Measurements from ENCODE around the gene SPATA18. TPM values are rescaled to one million over a fixed set of nuclear protein-coding genes. Genes with fewer than 3 reads are reported as not detected.

The SPATA18 gene
- polyA plus RNA-seq, 2 of the 4 experiments (the other 2 are of a cell fraction) = 4.3 to 6.7 TPM

DNA sequence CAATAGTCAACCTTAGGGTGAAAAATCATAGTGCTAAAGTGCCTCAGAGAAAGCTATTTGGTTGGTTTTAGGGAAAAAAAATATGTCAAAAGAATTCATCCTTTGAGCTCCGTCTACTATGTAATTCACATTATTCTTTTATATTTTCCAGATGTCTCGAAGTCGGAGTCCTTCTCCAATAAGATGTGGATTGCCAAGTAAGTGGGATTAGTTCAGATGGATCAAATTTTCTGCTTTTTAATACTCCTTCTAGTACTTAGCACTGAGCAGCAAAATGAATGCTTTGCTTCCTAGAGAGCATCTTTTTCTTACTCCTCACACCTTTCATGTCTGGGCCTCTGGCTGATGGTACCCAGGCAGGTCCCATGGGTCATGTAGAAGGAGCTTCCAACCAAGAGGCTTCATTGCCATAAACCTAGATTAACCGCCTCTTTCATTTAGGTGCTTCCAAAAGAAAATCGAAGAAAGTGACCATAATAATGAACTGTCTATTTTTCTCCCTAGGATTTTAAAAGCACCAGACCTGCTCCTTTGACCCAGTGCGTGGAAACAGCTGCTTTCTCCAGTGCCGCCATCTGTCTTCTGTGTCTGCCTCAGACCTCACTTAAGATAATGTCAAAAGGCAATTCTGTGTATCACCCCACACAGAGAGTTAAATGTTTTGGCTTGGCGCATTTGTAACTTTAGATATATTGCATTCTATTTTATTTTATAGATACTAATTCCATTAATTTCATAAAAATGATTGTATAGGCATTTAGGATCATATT, 43.5 kb downstream of the SPATA18 start (continued):
- TF ChIP-seq, protein P1, sequence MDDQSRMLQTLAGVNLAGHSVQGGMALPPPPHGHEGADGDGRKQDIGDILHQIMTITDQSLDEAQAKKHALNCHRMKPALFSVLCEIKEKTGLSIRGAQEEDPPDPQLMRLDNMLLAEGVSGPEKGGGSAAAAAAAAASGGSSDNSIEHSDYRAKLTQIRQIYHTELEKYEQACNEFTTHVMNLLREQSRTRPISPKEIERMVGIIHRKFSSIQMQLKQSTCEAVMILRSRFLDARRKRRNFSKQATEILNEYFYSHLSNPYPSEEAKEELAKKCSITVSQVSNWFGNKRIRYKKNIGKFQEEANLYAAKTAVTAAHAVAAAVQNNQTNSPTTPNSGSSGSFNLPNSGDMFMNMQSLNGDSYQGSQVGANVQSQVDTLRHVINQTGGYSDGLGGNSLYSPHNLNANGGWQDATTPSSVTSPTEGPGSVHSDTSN (IDR thresholded peaks at IDR 0.05) = no peak
- TF ChIP-seq, protein P2, sequence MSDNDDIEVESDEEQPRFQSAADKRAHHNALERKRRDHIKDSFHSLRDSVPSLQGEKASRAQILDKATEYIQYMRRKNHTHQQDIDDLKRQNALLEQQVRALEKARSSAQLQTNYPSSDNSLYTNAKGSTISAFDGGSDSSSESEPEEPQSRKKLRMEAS (IDR thresholded peaks at IDR 0.05) = no peak

DNA sequence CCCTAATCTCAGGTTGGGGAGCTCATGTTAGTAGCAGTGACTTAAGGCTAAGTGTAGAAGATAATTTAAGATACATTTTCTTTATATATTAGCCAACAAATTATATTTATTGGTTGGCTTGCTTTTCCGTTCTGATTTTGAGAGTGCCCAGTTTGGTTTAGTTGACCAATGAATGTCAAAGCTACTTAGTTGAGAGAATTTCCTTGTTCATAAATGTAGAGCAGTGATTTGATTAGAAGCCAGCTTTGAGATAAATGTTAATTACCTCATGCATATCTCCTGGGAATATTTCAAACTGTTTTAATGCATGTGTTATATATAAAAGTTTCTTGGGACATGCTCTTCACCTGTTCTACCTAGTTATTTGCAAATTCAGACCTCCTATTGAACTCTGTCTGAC, 44.3 kb downstream of the SPATA18 start:
- no peak for DNase-seq (ENCODE audit: low read depth in 1 of 2, low spot score in 1 of 2)
- POLR2A ChIA-PET = no interaction called here
- no peak for TF ChIP-seq RFX5 (IDR thresholded peaks at IDR 0.05)
- TF ChIP-seq TP53 (CRISPR knock-in tag; IDR thresholded peaks at IDR 0.05) = no peak
- TF ChIP-seq CBX2 (IDR thresholded peaks at IDR 0.05; ENCODE audit: borderline replicate concordance, low read depth) = no peak
- no peak for TF ChIP-seq FOSB (CRISPR knock-in tag; IDR thresholded peaks at IDR 0.05)
- no peak for TF ChIP-seq CBX8 (IDR thresholded peaks at IDR 0.05)
- TF ChIP-seq, protein P3, sequence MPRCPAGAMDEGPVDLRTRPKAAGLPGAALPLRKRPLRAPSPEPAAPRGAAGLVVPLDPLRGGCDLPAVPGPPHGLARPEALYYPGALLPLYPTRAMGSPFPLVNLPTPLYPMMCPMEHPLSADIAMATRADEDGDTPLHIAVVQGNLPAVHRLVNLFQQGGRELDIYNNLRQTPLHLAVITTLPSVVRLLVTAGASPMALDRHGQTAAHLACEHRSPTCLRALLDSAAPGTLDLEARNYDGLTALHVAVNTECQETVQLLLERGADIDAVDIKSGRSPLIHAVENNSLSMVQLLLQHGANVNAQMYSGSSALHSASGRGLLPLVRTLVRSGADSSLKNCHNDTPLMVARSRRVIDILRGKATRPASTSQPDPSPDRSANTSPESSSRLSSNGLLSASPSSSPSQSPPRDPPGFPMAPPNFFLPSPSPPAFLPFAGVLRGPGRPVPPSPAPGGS (IDR thresholded peaks at IDR 0.05) = no peak
- no peak for TF ChIP-seq JUN (IDR thresholded peaks at IDR 0.05)
- no peak for TF ChIP-seq HOXA7 (CRISPR knock-in tag; IDR thresholded peaks at IDR 0.05)
- TF ChIP-seq MAFK (IDR thresholded peaks at IDR 0.05; ENCODE audit: partially characterized antibody) = no peak
- TF ChIP-seq, protein P4, sequence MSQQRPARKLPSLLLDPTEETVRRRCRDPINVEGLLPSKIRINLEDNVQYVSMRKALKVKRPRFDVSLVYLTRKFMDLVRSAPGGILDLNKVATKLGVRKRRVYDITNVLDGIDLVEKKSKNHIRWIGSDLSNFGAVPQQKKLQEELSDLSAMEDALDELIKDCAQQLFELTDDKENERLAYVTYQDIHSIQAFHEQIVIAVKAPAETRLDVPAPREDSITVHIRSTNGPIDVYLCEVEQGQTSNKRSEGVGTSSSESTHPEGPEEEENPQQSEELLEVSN (IDR thresholded peaks at IDR 0.05; ENCODE audit: borderline replicate concordance, low read depth) = no peak
- TF ChIP-seq EHMT2 (IDR thresholded peaks at IDR 0.05; ENCODE audit: low read depth) = no peak
- TF ChIP-seq, protein P1 (IDR thresholded peaks at IDR 0.05) = no peak
- TF ChIP-seq GATA3 (IDR thresholded peaks at IDR 0.05; ENCODE audit: borderline replicate concordance) = no peak
- TF ChIP-seq, protein P5, sequence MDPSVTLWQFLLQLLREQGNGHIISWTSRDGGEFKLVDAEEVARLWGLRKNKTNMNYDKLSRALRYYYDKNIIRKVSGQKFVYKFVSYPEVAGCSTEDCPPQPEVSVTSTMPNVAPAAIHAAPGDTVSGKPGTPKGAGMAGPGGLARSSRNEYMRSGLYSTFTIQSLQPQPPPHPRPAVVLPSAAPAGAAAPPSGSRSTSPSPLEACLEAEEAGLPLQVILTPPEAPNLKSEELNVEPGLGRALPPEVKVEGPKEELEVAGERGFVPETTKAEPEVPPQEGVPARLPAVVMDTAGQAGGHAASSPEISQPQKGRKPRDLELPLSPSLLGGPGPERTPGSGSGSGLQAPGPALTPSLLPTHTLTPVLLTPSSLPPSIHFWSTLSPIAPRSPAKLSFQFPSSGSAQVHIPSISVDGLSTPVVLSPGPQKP (IDR thresholded peaks at IDR 0.05; ENCODE audit: low read depth, low read length) = no peak
- no peak for TF ChIP-seq SREBF2 (IDR thresholded peaks at IDR 0.05)
- TF ChIP-seq MAZ (IDR thresholded peaks at IDR 0.05; ENCODE audit: borderline replicate concordance, low read depth, low read length) = no peak
- TF ChIP-seq, protein P2 (IDR thresholded peaks at IDR 0.05) = no peak
- no peak for TF ChIP-seq FOXS1 (CRISPR knock-in tag; IDR thresholded peaks at IDR 0.05)
- TF ChIP-seq, protein P6, sequence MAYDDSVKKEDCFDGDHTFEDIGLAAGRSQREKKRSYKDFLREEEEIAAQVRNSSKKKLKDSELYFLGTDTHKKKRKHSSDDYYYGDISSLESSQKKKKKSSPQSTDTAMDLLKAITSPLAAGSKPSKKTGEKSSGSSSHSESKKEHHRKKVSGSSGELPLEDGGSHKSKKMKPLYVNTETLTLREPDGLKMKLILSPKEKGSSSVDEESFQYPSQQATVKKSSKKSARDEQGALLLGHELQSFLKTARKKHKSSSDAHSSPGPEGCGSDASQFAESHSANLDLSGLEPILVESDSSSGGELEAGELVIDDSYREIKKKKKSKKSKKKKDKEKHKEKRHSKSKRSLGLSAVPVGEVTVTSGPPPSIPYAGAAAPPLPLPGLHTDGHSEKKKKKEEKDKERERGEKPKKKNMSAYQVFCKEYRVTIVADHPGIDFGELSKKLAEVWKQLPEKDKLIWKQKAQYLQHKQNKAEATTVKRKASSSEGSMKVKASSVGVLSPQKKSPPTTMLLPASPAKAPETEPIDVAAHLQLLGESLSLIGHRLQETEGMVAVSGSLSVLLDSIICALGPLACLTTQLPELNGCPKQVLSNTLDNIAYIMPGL (CRISPR knock-in tag; IDR thresholded peaks at IDR 0.05; ENCODE audit: borderline replicate concordance) = no peak
- TF ChIP-seq SMC3 (IDR thresholded peaks at IDR 0.05) = no peak
- WGBS (ENCODE audit: missing lambda C conversion rate) = 88% methylated on average over 1 of the region's 1 CpG
- Histone ChIP-seq H3K4me3 (no peak overlapping the region), H3K9me3 (no peaks in the 10 kb centered on the region), H3K4me1 (no peaks in the 10 kb centered on the region), H3K4me2 (no peak overlapping the region), H3K27ac (no peak overlapping the region)
- CTCF ChIA-PET = no interaction called here
- no peak for ATAC-seq
- no peak for FAIRE-seq
